Activated CD4-positive, alpha-beta T cell treated with anti-CD3 and anti-CD28 coated beads, Interleukin-2, amount 50 U/mL, for 16 hours (primary cell): ENCODE data around the gene ADAP1.
A peak's percentile ranks its signal among the peaks of the same experiment; 100 is the strongest.

ENCODE experiments used
- DNase-seq: peaks from one replicate; pipeline ENCODE4 v3.0.0-alpha.2; 2020

Gene ADAP1

GRCh38 chr7:919924-920341 lies 34.5 kb downstream of the ADAP1 start:
- no peak for DNase-seq

- DNase-seq: no peak
Observed at GRCh38 chr7:919114-919442, 35.4 kb downstream of the ADAP1 start.

- no peak for DNase-seq
Observed at GRCh38 chr7:918441-919113, 35.9 kb downstream of the ADAP1 start.

- DNase-seq: no peak
Observed at GRCh38 chr7:918118-918425, 36.4 kb downstream of the ADAP1 start.

GRCh38 chr7:917255-918117 lies 37.0 kb downstream of the ADAP1 start:
- no peak for DNase-seq

GRCh38 chr7:916291-916941 lies 38.1 kb downstream of the ADAP1 start:
- no peak for DNase-seq

- DNase-seq: no peak
Observed at GRCh38 chr7:915291-916218, 38.9 kb downstream of the ADAP1 start.

- DNase-seq: no peak
Observed at GRCh38 chr7:914521-915194, 39.8 kb downstream of the ADAP1 start.

GRCh38 chr7:913736-914520 lies 40.6 kb downstream of the ADAP1 start:
- DNase-seq: no peak

GRCh38 chr7:911791-912480 lies 42.5 kb downstream of the ADAP1 start:
- DNase-seq: no peak

- DNase-seq: no peak
Observed at GRCh38 chr7:910931-911431, 43.5 kb downstream of the ADAP1 start.

- no peak for DNase-seq
Observed at GRCh38 chr7:910441-910861, 44.0 kb downstream of the ADAP1 start.

- DNase-seq: no peak
Observed at GRCh38 chr7:909358-910329, 44.8 kb downstream of the ADAP1 start.

- DNase-seq: peak; percentile 48
Observed at GRCh38 chr7:908591-909357, 45.7 kb downstream of the ADAP1 start.

GRCh38 chr7:908159-908581 lies 46.3 kb downstream of the ADAP1 start:
- no peak for DNase-seq

GRCh38 chr7:907158-907980 lies 47.1 kb downstream of the ADAP1 start:
- no peak for DNase-seq

GRCh38 chr7:906776-907157 lies 47.7 kb downstream of the ADAP1 start:
- no peak for DNase-seq

GRCh38 chr7:904847-905246 lies 49.6 kb downstream of the ADAP1 start:
- no peak for DNase-seq
